Measurements from ENCODE around the gene FOXO1. TPM values are rescaled to one million over a fixed set of nuclear protein-coding genes. Genes with fewer than 3 reads are reported as not detected.
A peak's percentile ranks its signal among the peaks of the same experiment; 100 is the strongest.
"Not testable (repeated sequence)": the region's sequence is repeated elsewhere in the genome, so short reads cannot be mapped to it uniquely, and the experiment has no call there.

The FOXO1 gene
- total RNA-seq = 7.4 and 7.6 TPM in 2 replicates

DNA sequence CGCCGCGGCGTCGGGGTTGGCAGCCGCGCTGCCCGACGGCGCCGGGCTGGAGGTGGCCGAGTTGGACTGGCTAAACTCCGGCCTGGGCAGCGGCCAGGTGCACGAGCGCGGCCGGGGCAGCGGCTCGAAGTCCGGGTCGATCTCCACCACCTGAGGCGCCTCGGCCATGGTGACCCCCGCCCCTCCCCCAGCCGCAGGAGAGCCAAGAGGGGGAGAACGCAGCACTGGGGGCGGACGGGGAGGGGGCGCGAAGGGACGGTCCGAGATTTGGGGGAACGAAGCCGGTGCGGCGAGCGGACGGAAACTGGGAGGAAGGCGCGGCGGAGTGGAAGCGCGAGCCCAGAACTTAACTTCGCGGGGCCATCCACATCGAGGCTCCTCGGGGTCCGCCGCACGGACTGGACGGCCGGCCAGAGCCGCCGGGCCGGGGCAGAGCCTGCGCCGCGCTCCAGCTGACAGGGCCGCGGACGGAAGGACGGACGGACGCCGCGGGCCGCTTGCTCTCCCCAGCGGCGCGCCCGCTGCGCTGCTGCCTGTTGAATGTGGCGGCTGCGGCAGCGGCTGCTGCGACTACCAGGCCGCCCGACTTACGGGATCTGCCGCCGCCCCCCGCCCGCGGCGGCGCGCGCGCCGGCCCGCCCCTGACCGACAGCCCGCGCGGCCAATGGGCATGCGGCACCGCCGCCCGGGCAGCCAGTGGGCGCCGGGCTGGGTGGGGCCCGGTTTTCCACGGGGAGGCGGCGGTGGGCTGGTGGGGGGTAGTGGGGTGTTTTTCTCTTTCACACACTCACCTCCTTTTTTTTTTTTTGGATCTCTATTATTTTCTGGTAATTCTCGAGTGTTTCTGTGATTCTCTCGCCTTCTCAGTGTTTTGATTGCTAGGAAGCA lies at the start of gene FOXO1:
FOXO1 (minus strand) TSS at position 597 of the 888 bp plus-strand sequence; CDS start at position 168, 429 bp downstream.
- Histone ChIP-seq H3K4me3 (ENCODE audit: insufficient read depth, low read length) (peak within 1 kb of the TSS; percentile 89), H2AFZ (ENCODE audit: low read length) (peak within 1 kb of the TSS; percentile 82), H3K4me2 (ENCODE audit: insufficient read depth, low read length) (peak within 1 kb of the TSS; percentile 86), H4K20me1 (ENCODE audit: insufficient read depth, low read length) (no peaks in the 10 kb centered on the region), H3K27ac (ENCODE audit: low read depth, low read length) (peak within 1 kb of the TSS; percentile 45), H3K27me3 (ENCODE audit: insufficient read depth, low read length) (peaks cover 4% of the 10 kb centered on the region), H3K4me1 (ENCODE audit: insufficient read depth, low read length) (peaks cover 3% of the 10 kb centered on the region), H3K9me3 (ENCODE audit: low read depth, low read length) (no peaks in the 10 kb centered on the region), H3K36me3 (ENCODE audit: insufficient read depth, low read length) (no peaks in the 10 kb centered on the region), H3K79me2 (ENCODE audit: insufficient read depth, low read length) (peaks cover 27% of the 10 kb centered on the region)
- TF ChIP-seq, protein P1, sequence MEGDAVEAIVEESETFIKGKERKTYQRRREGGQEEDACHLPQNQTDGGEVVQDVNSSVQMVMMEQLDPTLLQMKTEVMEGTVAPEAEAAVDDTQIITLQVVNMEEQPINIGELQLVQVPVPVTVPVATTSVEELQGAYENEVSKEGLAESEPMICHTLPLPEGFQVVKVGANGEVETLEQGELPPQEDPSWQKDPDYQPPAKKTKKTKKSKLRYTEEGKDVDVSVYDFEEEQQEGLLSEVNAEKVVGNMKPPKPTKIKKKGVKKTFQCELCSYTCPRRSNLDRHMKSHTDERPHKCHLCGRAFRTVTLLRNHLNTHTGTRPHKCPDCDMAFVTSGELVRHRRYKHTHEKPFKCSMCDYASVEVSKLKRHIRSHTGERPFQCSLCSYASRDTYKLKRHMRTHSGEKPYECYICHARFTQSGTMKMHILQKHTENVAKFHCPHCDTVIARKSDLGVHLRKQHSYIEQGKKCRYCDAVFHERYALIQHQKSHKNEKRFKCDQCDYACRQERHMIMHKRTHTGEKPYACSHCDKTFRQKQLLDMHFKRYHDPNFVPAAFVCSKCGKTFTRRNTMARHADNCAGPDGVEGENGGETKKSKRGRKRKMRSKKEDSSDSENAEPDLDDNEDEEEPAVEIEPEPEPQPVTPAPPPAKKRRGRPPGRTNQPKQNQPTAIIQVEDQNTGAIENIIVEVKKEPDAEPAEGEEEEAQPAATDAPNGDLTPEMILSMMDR (IDR thresholded peaks at IDR 0.05; ENCODE audit: extremely low read depth, low read depth, low read length) = no peak
- DNase-seq (ENCODE audit: insufficient read length, low spot score, missing footprints) = peak; percentile 100

DNA sequence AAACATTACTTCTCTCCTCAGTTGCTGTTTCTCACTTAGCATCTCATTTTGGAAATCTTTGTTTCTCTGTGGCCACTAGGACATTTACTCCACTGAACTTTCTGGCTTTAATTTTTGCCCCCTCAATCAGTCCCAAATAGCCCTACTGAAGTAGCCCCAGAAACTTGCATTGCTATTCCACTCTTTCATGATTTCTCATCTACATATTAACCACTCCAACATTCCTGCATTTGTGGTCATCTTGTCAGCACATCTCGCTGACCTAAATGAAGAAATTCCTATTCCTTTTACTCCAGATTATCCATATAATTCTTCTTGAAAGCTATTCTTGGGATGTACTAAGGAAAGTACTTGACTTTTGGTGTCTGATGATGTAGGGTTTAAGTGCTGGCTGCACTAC lies 48.0 kb upstream of the FOXO1 start:
- not testable (repeated sequence) for H3K4me3 ChIP-seq (ENCODE audit: insufficient read depth, low read length); H3K4me2 ChIP-seq (ENCODE audit: insufficient read depth, low read length); H3K27ac ChIP-seq (ENCODE audit: low read depth, low read length); H3K4me1 ChIP-seq (ENCODE audit: insufficient read depth, low read length); DNase-seq (ENCODE audit: insufficient read length, low spot score, missing footprints); H3K9me3 ChIP-seq (ENCODE audit: low read depth, low read length); H4K20me1 ChIP-seq (ENCODE audit: insufficient read depth, low read length); H3K36me3 ChIP-seq (ENCODE audit: insufficient read depth, low read length); H3K27me3 ChIP-seq (ENCODE audit: insufficient read depth, low read length); H3K79me2 ChIP-seq (ENCODE audit: insufficient read depth, low read length); H2AFZ ChIP-seq (ENCODE audit: low read length)

DNA sequence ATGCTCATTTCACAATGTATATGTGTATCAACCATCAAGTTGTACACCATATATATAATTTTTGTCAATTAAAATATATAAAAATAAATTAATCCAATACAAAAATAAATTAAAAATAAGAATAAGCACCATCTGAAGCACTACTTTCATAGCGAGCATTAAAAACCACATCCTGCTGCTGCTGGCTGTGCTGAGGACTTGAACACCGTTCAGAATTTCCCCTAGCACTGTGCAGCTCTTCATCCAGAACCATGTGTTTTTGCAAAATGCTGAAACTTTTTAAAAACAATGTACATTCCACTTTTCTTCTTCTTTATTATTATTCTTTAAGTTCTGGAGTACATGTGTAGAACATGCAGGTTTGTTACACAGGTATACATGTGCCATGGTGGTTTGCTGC lies 40.0 kb upstream of the FOXO1 start:
- TF ChIP-seq, protein P1 (IDR thresholded peaks at IDR 0.05; ENCODE audit: extremely low read depth, low read depth, low read length) = no peak
- no peaks in the 10 kb centered on the region for H3K9me3 ChIP-seq (ENCODE audit: low read depth, low read length)
- H4K20me1 ChIP-seq (ENCODE audit: insufficient read depth, low read length) = no peaks in the 10 kb centered on the region
- H3K27ac ChIP-seq (ENCODE audit: low read depth, low read length) = no peak overlapping the region
- H3K27me3 ChIP-seq (ENCODE audit: insufficient read depth, low read length) = no peaks in the 10 kb centered on the region
- H3K79me2 ChIP-seq (ENCODE audit: insufficient read depth, low read length) = no peaks in the 10 kb centered on the region
- H3K4me1 ChIP-seq (ENCODE audit: insufficient read depth, low read length) = no peaks in the 10 kb centered on the region
- DNase-seq (ENCODE audit: insufficient read length, low spot score, missing footprints) = no peak
- H3K36me3 ChIP-seq (ENCODE audit: insufficient read depth, low read length) = no peaks in the 10 kb centered on the region
- H3K4me2 ChIP-seq (ENCODE audit: insufficient read depth, low read length) = no peak overlapping the region
- no peak overlapping the region for H3K4me3 ChIP-seq (ENCODE audit: insufficient read depth, low read length)
- no peak overlapping the region for H2AFZ ChIP-seq (ENCODE audit: low read length)

DNA sequence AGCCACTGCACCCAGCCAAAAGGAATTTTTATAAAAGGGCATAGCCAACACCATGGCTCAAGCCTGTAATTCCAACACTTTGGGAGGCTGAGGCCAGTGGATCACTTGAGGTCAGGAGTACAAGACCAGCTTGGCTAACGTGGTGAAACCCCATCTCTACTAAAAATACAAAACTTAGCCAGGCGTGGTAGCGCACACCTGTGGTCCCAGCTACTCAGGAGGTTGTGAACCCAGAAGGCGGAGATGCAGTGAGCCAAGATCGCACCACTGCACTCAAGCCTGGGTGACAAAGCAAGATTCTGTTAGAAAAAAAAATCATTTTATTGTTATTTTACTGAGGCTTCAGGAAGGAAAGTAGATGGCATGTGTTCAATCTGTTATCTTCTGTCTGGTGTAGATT lies 31.3 kb upstream of the FOXO1 start:
- Histone ChIP-seq H3K36me3 (ENCODE audit: insufficient read depth, low read length) (no peaks in the 10 kb centered on the region), H3K4me1 (ENCODE audit: insufficient read depth, low read length) (no peaks in the 10 kb centered on the region), H3K4me2 (ENCODE audit: insufficient read depth, low read length) (no peak overlapping the region), H3K9me3 (ENCODE audit: low read depth, low read length) (no peaks in the 10 kb centered on the region), H4K20me1 (ENCODE audit: insufficient read depth, low read length) (no peaks in the 10 kb centered on the region), H2AFZ (ENCODE audit: low read length) (no peak overlapping the region), H3K27me3 (ENCODE audit: insufficient read depth, low read length) (no peaks in the 10 kb centered on the region), H3K79me2 (ENCODE audit: insufficient read depth, low read length) (no peaks in the 10 kb centered on the region), H3K4me3 (ENCODE audit: insufficient read depth, low read length) (no peak overlapping the region), H3K27ac (ENCODE audit: low read depth, low read length) (no peak overlapping the region)
- no peak for DNase-seq (ENCODE audit: insufficient read length, low spot score, missing footprints)
- TF ChIP-seq, protein P1 (IDR thresholded peaks at IDR 0.05; ENCODE audit: extremely low read depth, low read depth, low read length) = no peak
